GM10847 (cell line): Measurements from ENCODE around the gene KSR1.

ENCODE experiments used
- POLR2A ChIP-seq: IDR thresholded peaks from 2 replicates; pipeline ENCODE4 v1.6.1; 2011; ENCODE audit not compliant: insufficient read length; ENCODE audit errors: extremely low read depth

The KSR1 gene

GRCh38 chr17:27660436-27660835 lies 204.2 kb downstream of the KSR1 start:
- no peak for TF ChIP-seq POLR2A

- no peak for TF ChIP-seq POLR2A
These were observed 207.8 kb downstream of the KSR1 start for GRCh38 chr17:27663936-27664605.

GRCh38 chr17:27664606-27664965 lies 208.3 kb downstream of the KSR1 start:
- TF ChIP-seq POLR2A, result no peak

GRCh38 chr17:27665549-27665948 lies 209.3 kb downstream of the KSR1 start:
- TF ChIP-seq POLR2A, result no peak

- no peak for TF ChIP-seq POLR2A
These were observed 210.7 kb downstream of the KSR1 start for GRCh38 chr17:27666831-27667560.

- TF ChIP-seq POLR2A, result no peak
These were observed 211.6 kb downstream of the KSR1 start for GRCh38 chr17:27667656-27668487.

GRCh38 chr17:27668488-27668823 lies 212.2 kb downstream of the KSR1 start:
- no peak for TF ChIP-seq POLR2A

GRCh38 chr17:27669136-27669535 lies 212.9 kb downstream of the KSR1 start:
- TF ChIP-seq POLR2A, result no peak

GRCh38 chr17:27669850-27670249 lies 213.6 kb downstream of the KSR1 start:
- no peak for TF ChIP-seq POLR2A

GRCh38 chr17:27670791-27671590 lies 214.7 kb downstream of the KSR1 start:
- no peak for TF ChIP-seq POLR2A

- TF ChIP-seq POLR2A, result no peak
These were observed 215.3 kb downstream of the KSR1 start for GRCh38 chr17:27671591-27671910.

GRCh38 chr17:27674335-27674734 lies 218.1 kb downstream of the KSR1 start:
- TF ChIP-seq POLR2A, result no peak
